HEK293T (cell line): ENCODE measurements around the gene CEACAM3.

Source experiments
- HDGF ChIP-seq: fragments of 450-650 bp; IDR thresholded peaks from 2 replicates; pipeline ENCODE4 v1.6.1; 2017; ENCODE audit warnings: antibody characterized with exemption, borderline replicate concordance
- SP1 ChIP-seq: fragments of 450-650 bp; IDR thresholded peaks from 2 replicates; pipeline ENCODE4 v1.6.1; 2017
- SUZ12 ChIP-seq: fragments of 450-650 bp; IDR thresholded peaks from 2 replicates; pipeline ENCODE4 v1.6.1; 2016; ENCODE audit warnings: mild to moderate bottlenecking
- ZNF384 ChIP-seq: fragments of 450-650 bp; IDR thresholded peaks from 2 replicates; pipeline ENCODE4 v1.6.1; 2016

GRCh38 chr19:41844601-41845000 is 48.2 kb downstream of the CEACAM3 start, which contains the start of gene LYPD4:
- TF ChIP-seq SP1 (no peak), ZNF384 (no peak), SUZ12 (no peak), HDGF (no peak)
